GM21390 (cell line): ENCODE results near the gene CLSTN2.

ENCODE experiments used
- ATAC-seq: cut with Tn5 transposase; IDR thresholded peaks from one replicate; pipeline ENCODE4 v1.9.1; 2021; ENCODE audit not compliant: unreplicated experiment

The CLSTN2 gene

GRCh38 chr3:140004271-140004670, 69.3 kb downstream of the CLSTN2 start:
- ATAC-seq: no peak

DNA sequence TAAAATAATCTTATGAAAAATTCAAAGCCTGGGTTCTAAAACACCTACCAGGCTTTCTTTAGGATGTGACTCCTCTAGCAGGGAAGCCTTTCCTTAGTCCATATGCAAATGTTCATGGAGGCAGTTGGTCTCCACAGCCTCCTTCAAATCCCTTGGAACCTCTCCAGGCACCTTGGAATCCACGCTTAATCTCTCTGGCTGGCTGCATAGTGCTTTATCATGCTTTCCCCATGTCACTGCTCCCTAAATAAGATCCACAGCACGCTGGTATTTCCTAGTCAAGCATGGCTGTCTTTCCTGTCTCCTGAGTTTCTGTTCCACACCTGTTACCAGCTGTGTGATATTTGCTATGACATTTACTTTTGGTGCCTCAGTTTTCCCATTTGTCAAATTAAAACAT, 71.3 kb downstream of the CLSTN2 start:
- no peak for ATAC-seq

- no peak for ATAC-seq
Observed at GRCh38 chr3:140007081-140007480, 72.1 kb downstream of the CLSTN2 start.

- no peak for ATAC-seq
Observed at GRCh38 chr3:140007911-140008869, 73.2 kb downstream of the CLSTN2 start.

GRCh38 chr3:140010391-140010790, 75.4 kb downstream of the CLSTN2 start:
- no peak for ATAC-seq

GRCh38 chr3:140011086-140011485, 76.1 kb downstream of the CLSTN2 start:
- ATAC-seq: no peak

DNA sequence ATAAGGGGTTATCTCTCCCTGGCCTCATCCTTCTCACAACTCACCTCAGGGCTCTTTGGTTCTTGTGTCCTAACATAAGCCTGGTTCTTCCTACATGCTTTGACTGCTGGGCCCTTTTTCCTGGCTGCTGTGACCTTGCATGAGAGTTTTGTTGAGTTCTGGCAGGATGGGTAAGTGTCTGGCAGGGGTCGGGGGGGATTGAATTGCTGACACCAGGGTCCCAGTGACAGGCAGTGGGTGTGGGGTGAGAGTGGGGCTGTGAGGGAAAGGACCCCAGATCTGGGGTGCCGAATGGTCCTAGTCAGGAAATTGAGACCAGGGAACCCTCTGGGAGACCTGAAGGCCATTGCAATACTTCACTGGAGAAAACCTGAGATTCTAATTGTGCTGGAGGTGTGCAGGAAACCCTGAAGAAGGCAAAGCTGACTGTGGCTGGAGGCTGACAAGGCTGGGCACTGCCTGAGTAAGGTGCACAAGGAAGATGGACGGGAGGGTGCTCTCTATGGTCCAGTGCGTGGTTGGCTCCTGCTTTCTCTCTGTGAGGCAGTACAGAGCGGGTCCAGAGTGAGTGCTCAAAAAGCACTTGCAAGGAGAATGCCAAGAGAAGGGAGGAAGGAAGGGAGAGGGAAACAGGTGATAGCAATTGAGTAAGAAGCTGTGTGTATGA, 76.8 kb downstream of the CLSTN2 start:
- ATAC-seq: no peak

- no peak for ATAC-seq
Observed at GRCh38 chr3:140013220-140013619, 78.2 kb downstream of the CLSTN2 start.

DNA sequence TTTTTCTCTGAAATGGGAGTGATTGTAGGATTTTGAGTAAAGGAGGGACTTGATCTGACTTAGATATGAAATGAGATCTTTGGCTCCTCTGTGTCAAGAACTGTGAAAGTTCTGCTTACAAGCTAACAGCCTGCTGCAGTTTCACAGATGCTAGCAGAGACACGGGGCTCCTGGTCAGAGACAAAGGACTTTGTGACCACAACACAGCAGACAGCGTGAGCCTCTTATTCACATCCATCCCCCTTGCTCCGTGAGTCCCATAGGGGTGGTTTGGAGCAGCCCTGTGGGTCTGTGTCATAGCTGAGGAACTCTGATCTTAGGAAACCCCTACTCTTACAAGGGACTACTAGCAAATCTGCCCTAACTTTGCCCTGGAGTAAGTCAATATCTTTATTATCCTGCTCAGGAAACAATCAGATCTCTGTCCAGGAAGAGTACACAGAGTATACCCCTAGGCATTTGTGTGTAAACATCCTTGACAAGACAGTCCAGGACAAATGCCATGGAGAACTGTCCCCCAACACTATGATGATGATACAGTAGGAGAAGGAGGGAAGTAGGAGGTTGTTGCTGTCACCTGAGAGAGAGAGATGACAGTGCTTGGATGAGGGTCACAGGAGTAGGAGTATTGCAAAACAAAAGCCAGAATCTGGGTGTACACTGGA, 80.0 kb downstream of the CLSTN2 start:
- ATAC-seq: no peak

- ATAC-seq: no peak
Observed at GRCh38 chr3:140015741-140016140, 80.8 kb downstream of the CLSTN2 start.

DNA sequence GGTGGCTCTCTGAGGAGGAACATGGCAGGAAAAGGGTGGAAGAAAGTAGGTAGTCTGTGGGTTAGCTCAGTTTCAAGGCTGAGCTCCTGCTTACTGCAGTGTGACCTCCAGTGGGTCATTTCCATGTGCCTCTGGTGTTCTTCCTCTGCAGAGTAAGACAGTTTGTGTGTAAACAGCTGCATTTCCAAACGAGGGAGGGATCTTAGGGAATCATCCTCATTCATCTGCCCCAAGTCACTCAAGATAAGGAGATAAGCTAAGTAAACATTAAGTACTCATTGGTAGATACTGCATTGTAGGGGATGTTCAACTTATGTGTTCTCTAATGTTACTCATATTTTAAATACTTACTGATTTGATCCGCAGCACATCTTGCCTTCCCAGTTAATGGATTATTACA, 83.6 kb downstream of the CLSTN2 start:
- no peak for ATAC-seq

DNA sequence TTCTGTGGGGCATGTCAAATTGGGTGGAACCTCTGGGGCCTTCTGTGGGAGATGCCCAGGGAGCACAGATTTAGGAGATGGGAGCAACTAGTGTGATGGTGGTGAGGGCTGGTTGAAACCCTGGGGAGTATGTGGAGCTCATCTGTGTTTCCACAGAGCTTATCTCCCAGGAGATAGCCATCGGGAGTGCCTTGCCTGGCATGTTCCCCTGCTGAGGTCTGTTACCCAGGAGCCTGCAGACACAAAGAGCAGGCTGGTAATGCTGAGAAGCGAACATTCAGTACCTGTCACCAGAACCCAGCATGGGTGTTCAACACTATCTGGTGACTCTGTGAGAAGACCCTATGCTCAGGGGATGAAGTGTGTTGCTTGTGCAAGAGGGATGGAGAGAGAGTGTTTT, 85.0 kb downstream of the CLSTN2 start:
- no peak for ATAC-seq

GRCh38 chr3:140020541-140020940, 85.6 kb downstream of the CLSTN2 start:
- no peak for ATAC-seq

DNA sequence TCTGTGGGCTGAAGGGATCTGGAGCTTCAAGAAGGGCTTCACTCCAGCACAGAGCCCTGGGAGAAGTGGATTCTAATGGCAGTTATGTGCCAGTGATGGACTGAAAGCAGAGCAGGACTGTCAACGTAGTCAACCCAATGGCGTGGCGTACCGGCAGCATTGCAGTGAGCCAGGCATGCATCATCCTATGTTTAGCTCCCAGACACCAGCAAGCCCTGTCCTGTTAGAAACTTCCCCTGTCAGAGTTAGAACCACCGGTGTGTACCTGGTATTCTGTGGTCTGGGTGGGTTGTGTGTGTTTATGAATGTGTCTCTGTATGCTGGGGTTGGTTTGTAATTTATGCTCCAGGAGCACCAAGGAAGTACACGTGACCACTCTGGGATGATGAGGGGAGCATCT, 86.3 kb downstream of the CLSTN2 start:
- ATAC-seq: no peak

DNA sequence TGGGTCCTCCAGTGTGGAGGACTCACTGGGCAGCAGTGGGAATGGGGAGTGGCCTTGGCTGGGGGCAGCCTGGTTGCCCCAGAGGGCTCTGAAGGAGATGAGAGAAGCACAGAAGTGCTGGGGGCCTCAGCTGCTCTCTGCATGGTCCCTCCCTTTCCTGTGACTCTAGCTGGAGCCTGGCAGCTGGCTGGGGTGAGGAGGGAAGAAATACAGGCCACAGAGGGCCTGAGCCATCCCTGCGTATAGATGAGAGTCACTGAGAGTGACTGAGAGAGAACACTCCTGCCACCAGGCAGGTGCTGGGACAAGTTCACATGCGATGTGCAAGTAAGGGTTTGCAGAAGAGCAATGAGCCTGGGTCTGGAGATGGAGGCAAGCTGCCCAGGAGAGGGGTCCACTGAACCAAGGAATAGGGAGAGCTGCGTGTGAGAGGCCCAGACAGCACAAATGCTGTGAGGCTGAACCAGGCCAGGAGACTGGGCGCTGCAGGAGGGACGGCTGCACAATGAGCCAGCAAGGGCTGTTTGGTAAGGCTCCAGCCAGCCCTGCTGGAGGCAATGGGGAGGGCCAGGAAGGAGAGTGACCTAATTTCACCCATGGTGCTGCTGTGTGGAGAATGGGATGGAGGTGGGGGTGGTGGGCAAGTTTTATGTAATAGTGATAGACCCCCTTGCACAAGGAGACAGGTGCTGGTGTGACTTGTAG, 87.2 kb downstream of the CLSTN2 start:
- no peak for ATAC-seq

GRCh38 chr3:140023616-140024530, 88.9 kb downstream of the CLSTN2 start:
- no peak for ATAC-seq

GRCh38 chr3:140031170-140031569, 96.2 kb downstream of the CLSTN2 start:
- ATAC-seq: no peak

DNA sequence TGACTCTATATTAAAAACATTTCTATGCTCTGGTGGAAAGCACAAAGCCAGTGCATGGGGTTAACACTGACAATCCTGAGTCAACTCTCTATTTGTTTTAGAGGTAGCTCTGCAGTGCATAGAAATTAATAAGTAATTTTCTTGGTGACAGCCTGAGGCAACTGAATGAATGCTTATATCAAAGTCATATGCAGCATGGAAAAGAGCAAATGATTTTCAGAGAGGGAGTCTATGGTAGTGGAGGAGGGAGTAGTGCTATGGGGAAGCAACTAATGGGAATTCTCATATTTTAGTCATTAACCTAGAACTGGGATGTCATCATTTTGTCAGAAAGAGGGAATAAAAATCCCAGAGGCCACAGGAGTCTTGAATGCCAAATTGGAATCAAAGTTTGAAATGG, 99.1 kb downstream of the CLSTN2 start:
- ATAC-seq: no peak

DNA sequence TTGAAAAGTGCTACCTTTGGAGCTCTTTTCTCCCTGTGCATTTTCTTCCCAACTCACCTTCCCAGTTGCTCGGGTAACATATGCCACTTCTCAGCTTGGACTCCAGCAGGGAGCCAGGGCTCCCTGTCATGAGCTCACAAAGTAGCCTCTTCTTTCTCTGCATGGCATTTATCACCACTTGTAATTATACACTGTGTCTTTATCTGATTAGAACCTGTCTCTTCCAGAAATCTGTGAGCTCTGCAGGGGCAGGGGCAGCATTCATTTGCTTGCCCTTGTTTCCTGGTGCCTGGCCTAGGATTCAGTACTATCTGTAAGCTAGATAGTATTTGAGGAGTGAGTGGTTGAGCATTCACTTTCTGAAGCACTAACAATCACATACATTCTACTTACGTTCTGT, 100.9 kb downstream of the CLSTN2 start:
- no peak for ATAC-seq

- ATAC-seq: no peak
Observed at GRCh38 chr3:140050396-140050795, 115.4 kb downstream of the CLSTN2 start.
